K562 (cell line): ENCODE measurements around the gene MKRN3. TPM values are rescaled to one million over a fixed set of nuclear protein-coding genes. Genes with fewer than 3 reads are reported as not detected.

Source experiments
- CHD7 ChIP-seq: fragments of 200-600 bp; sonication (generic); IDR thresholded peaks from one replicate; pipeline ENCODE4 v1.6.1; 2012; ENCODE audit warnings: mild to moderate bottlenecking, low read depth, low read length, inconsistent platforms
- HIVEP1 ChIP-seq: fragments of 250-450 bp; sonication (Bioruptor Pico); IDR thresholded peaks from 2 replicates; pipeline ENCODE4 v1.4.0; 2020; ENCODE audit warnings: mild to moderate bottlenecking
- NEUROD1 ChIP-seq: fragments of 150-350 bp; IDR thresholded peaks from 2 replicates; pipeline ENCODE4 v1.6.1; 2014; ENCODE audit warnings: borderline replicate concordance, low read length, low read depth; ENCODE audit not compliant: partially characterized antibody
- RBM17 ChIP-seq: fragments of 200-400 bp; formaldehyde crosslinking; IDR thresholded peaks from 2 replicates; pipeline ENCODE4 v1.6.1; 2017; ENCODE audit warnings: low read depth, mild to moderate bottlenecking, low read length, borderline replicate concordance
- SAFB2 ChIP-seq: fragments of 200-400 bp; formaldehyde crosslinking; IDR thresholded peaks from 2 replicates; pipeline ENCODE4 v1.6.1; 2018; ENCODE audit warnings: borderline replicate concordance, low read length, low read depth, moderate library complexity; ENCODE audit not compliant: severe bottlenecking
- SMC3 ChIP-seq: conservative IDR thresholded peaks from 2 replicates; pipeline ENCODE4 v1.6.1; 2011; ENCODE audit warnings: low read depth, low read length, improper control_type of control experiment; ENCODE audit not compliant: insufficient read depth
- SNRNP70 ChIP-seq: fragments of 200-400 bp; formaldehyde crosslinking; optimal IDR thresholded peaks from 2 replicates; pipeline ENCODE3; 2017; ENCODE audit warnings: low read depth, low read length
- STAT5A ChIP-seq: IDR thresholded peaks from 2 replicates; pipeline ENCODE4 v1.6.1; 2012; ENCODE audit warnings: low read length, inconsistent platforms, borderline replicate concordance
- VEZF1 ChIP-seq: fragments of 200-800 bp; sonication (Bioruptor generic); IDR thresholded peaks from 2 replicates; pipeline ENCODE4 v1.6.1; 2017; ENCODE audit warnings: missing genetic modification characterization, missing compliant biosample characterization
- ZBTB7A ChIP-seq: IDR thresholded peaks from 2 replicates; pipeline ENCODE4 v1.6.1; 2011; ENCODE audit warnings: low read depth, mild to moderate bottlenecking, low read length, moderate library complexity, borderline replicate concordance; ENCODE audit not compliant: control insufficient read depth
- ZNF444 ChIP-seq: fragments of 250-450 bp; sonication (Bioruptor Pico); IDR thresholded peaks from 2 replicates; pipeline ENCODE4 v1.4.0; 2020; ENCODE audit warnings: mild to moderate bottlenecking, moderate library complexity
- ZNF699 ChIP-seq: fragments of 250-450 bp; sonication (Bioruptor Pico); IDR thresholded peaks from 2 replicates; pipeline ENCODE4 v1.8.0; 2021; ENCODE audit warnings: mild to moderate bottlenecking, moderate library complexity; ENCODE audit not compliant: insufficient replicate concordance
- polyA plus RNA-seq, 8 experiments: library from polyadenylated mRNA; depleted of rRNA in 4 of 8; stranded (reverse) in 5 of 8; unstranded in 3 of 8; fragments of >200 nt; fragmentation: Nextera tagmentation in 2 of 8; fragmentation: Illumina TruSeq in 1 of 8; extraction: Ambion mirVana in 2 of 8; extraction: Trizol in 1 of 8; gene quantifications; 2 replicates each; pipeline versions ENCODE4 v1.2.1 to v1.2.3, GENCODE V29; 2011 to 2014; ENCODE audit warnings: inconsistent platforms in 1 of 8, missing spikeins in 1 of 8
- total RNA-seq, 7 experiments: library from RNA; depleted of rRNA in 6 of 7; stranded (reverse); fragments of >200 nt in 6 of 7; fragmentation: Illumina TruSeq in 2 of 7; extraction: Trizol in 2 of 7; gene quantifications; 2 replicates each; pipeline versions ENCODE4 v1.2.1 to v1.2.3, GENCODE V29; 2011 to 2021; ENCODE audit warnings: low replicate concordance in 1 of 7
- TF ChIP-seq, protein P1 (sequence below): fragments of 250-450 bp; sonication (Bioruptor Pico); IDR thresholded peaks from 2 replicates; pipeline ENCODE4 v1.5.0; 2021

Gene MKRN3
- total and polyA plus RNA-seq, 9 of the 15 experiments (the other 6 are each of a cell fraction or from before 2014, with no cell fraction given), result 6.5 to 33.4 (median 25.1) TPM

- TF ChIP-seq, protein P1, sequence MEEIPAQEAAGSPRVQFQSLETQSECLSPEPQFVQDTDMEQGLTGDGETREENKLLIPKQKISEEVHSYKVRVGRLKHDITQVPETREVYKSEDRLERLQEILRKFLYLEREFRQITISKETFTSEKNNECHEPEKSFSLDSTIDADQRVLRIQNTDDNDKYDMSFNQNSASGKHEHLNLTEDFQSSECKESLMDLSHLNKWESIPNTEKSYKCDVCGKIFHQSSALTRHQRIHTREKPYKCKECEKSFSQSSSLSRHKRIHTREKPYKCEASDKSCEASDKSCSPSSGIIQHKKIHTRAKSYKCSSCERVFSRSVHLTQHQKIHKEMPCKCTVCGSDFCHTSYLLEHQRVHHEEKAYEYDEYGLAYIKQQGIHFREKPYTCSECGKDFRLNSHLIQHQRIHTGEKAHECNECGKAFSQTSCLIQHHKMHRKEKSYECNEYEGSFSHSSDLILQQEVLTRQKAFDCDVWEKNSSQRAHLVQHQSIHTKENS, result no peak
- TF ChIP-seq ZNF699 (CRISPR knock-in tag) (no peak), VEZF1 (peak; percentile 54; the same call in 1 of the 2 replicates), CHD7 (no peak), NEUROD1 (peak; percentile 92), SMC3 (no peak), ZNF444 (CRISPR knock-in tag) (no peak), SNRNP70 (no peak), HIVEP1 (CRISPR knock-in tag) (0 out of 2 replicates have a peak, but pooled peaks have one; percentile 48), STAT5A (peak; percentile 54; the same call in 1 of the 2 replicates), ZBTB7A (no peak), SAFB2 (no peak), RBM17 (no peak)
Measured at GRCh38 chr15:23565395-23566070, at the start of gene MKRN3 (continued).
